H1 (cell line): ENCODE results near the gene STAT1. TPM values are rescaled to one million over a fixed set of nuclear protein-coding genes. Genes with fewer than 3 reads are reported as not detected.

Source experiments
- CTCF ChIA-PET: fragments of 300-600 bp; sonication (Branson Sonifier 250); formaldehyde crosslinking; loops from one replicate; lab custom pipeline; 2021; ENCODE audit not compliant: partially characterized antibody; lab: Charles Lee
- POLR2A ChIA-PET: fragments of 300-600 bp; sonication (Branson Sonifier 250); formaldehyde crosslinking; loops from one replicate; lab custom pipeline; 2021; ENCODE audit warnings: inconsistent platforms; ENCODE audit not compliant: partially characterized antibody; lab: Charles Lee
- DNase-seq, 2 experiments: peaks; one replicate each; pipeline versions ENCODE4 v3.0.0 to v3.0.0-alpha.2; 2010 to 2022; ENCODE audit warnings: low spot score in 2 of 2, low read depth in 1 of 2, mixed read lengths in 1 of 2
- FAIRE-seq: peaks from 2 replicates; lab custom pipeline; 2011; peaks lifted over from hg19 to GRCh38; lab: Jason Lieb, UNC
- H2AFZ ChIP-seq: 2 replicates; pipeline ENCODE4 v1.8.1; 2012; ENCODE audit warnings: low read length, inconsistent platforms
- H2AK5ac ChIP-seq: 2 replicates; pipeline ENCODE4 v1.6.1; 2013; ENCODE audit warnings: low read depth, low read length
- H2BK120ac ChIP-seq: replicated peaks from 2 replicates; pipeline ENCODE3; 2013; ENCODE audit warnings: low read depth, low read length, inconsistent platforms
- H2BK12ac ChIP-seq: 2 replicates; pipeline ENCODE4 v1.6.1; 2013; ENCODE audit warnings: low read depth, low read length
- H2BK15ac ChIP-seq: 2 replicates; pipeline ENCODE4 v1.6.1; 2013; ENCODE audit warnings: low read length
- H2BK20ac ChIP-seq: 2 replicates; pipeline ENCODE4 v1.6.1; 2013; ENCODE audit warnings: low read length
- H2BK5ac ChIP-seq: 2 replicates; pipeline ENCODE4 v1.6.1; 2013; ENCODE audit warnings: low read depth, low read length
- H3K14ac ChIP-seq: 2 replicates; pipeline ENCODE4 v1.6.1; 2013; ENCODE audit warnings: inconsistent platforms; ENCODE audit not compliant: insufficient read length
- H3K18ac ChIP-seq: 2 replicates; pipeline ENCODE4 v1.6.1; 2013; ENCODE audit warnings: low read length; ENCODE audit errors: extremely low read depth
- H3K23ac ChIP-seq: 2 replicates; pipeline ENCODE4 v1.6.1; 2013; ENCODE audit warnings: inconsistent platforms; ENCODE audit not compliant: insufficient read length
- H3K23me2 ChIP-seq: 2 replicates; pipeline ENCODE4 v1.6.1; 2013; ENCODE audit warnings: low read depth, low read length
- H3K27ac ChIP-seq: 2 replicates; pipeline ENCODE4 v1.6.1; 2011; ENCODE audit warnings: low read depth, low read length, inconsistent platforms
- H3K27me3 ChIP-seq, 4 experiments: replicated peaks in 1 of 4; 1 replicate in 1 of 4; 2 replicates in 3 of 4; pipeline versions ENCODE4 v1.6.1 to v1.8.1; 2011 to 2013; ENCODE audit warnings: low read length in 3 of 4, mild to moderate bottlenecking in 3 of 4, inconsistent platforms in 2 of 4, mixed read lengths in 2 of 4, moderate library complexity in 1 of 4; ENCODE audit not compliant: control insufficient read depth in 3 of 4, insufficient read depth in 3 of 4; ENCODE audit errors: extremely low read depth in 1 of 4
- H3K36me3 ChIP-seq, 4 experiments: 2 replicates each; pipeline versions ENCODE4 v1.6.1 to v1.8.1; 2011 to 2013; ENCODE audit warnings: mild to moderate bottlenecking in 4 of 4, low read length in 3 of 4, moderate library complexity in 2 of 4, control low read depth in 1 of 4, inconsistent platforms in 1 of 4; ENCODE audit not compliant: insufficient read depth in 4 of 4, control insufficient read depth in 2 of 4
- H3K4ac ChIP-seq: replicated peaks from 2 replicates; pipeline ENCODE3; 2013; ENCODE audit warnings: low read length, low read depth, mixed read lengths, inconsistent platforms; ENCODE audit not compliant: insufficient read length
- H3K4me1 ChIP-seq, 4 experiments: replicated peaks in 1 of 4; 1 replicate in 1 of 4; 2 replicates in 3 of 4; pipeline versions ENCODE4 v1.6.1 to v1.8.1; 2011 to 2013; ENCODE audit warnings: low read length in 3 of 4, inconsistent platforms in 2 of 4, mixed read lengths in 1 of 4; ENCODE audit not compliant: insufficient read depth in 4 of 4, control insufficient read depth in 3 of 4
- H3K4me2 ChIP-seq, 2 experiments: 2 replicates each; pipeline versions ENCODE4 v1.6.1 to v1.8.1; 2011 to 2013; ENCODE audit warnings: low read depth in 2 of 2, low read length in 2 of 2, control low read depth in 1 of 2, inconsistent platforms in 1 of 2, mild to moderate bottlenecking in 1 of 2; ENCODE audit not compliant: insufficient read depth in 1 of 2
- H3K4me3 ChIP-seq, 4 experiments: fragments of 200-600, 300-600 bp in 1 of 4; sonication (generic), shearing (Covaris generic), sonication (Bioruptor Twin) in 1 of 4; 2 replicates each; pipeline versions ENCODE4 v1.5.1 to v1.8.1; 2011 to 2016; ENCODE audit warnings: low read length in 4 of 4, low read depth in 3 of 4, control low read depth in 2 of 4, inconsistent platforms in 2 of 4, mild to moderate bottlenecking in 2 of 4, mixed read lengths in 1 of 4, moderate library complexity in 1 of 4; ENCODE audit not compliant: insufficient read depth in 2 of 4; ENCODE audit errors: extremely low read depth in 1 of 4
- H3K56ac ChIP-seq: replicated peaks from 2 replicates; pipeline ENCODE3; 2013; ENCODE audit warnings: low read depth, mild to moderate bottlenecking, mixed read lengths, low read length, inconsistent platforms; ENCODE audit not compliant: insufficient read length
- H3K79me1 ChIP-seq: 2 replicates; pipeline ENCODE4 v1.6.1; 2013; ENCODE audit warnings: low read depth, low read length, control low read depth
- H3K79me2 ChIP-seq, 2 experiments: 2 replicates each; pipeline versions ENCODE4 v1.6.1 to v1.8.1; 2012 to 2013; ENCODE audit warnings: low read length in 2 of 2, mild to moderate bottlenecking in 2 of 2, inconsistent platforms in 1 of 2; ENCODE audit not compliant: insufficient read depth in 2 of 2, control insufficient read depth in 1 of 2
- H3K9ac ChIP-seq, 4 experiments: replicated peaks in 1 of 4; 1 replicate in 1 of 4; 2 replicates in 3 of 4; pipeline versions ENCODE4 v1.6.1 to v1.8.1; 2011 to 2013; ENCODE audit warnings: low read depth in 3 of 4, low read length in 3 of 4, control low read depth in 2 of 4, mild to moderate bottlenecking in 2 of 4, moderate library complexity in 2 of 4, inconsistent platforms in 1 of 4; ENCODE audit errors: extremely low read depth in 1 of 4
- H3K9me3 ChIP-seq, 2 experiments: 2 replicates each; pipeline versions ENCODE4 v1.6.1 to v1.8.1; 2012 to 2013; ENCODE audit warnings: mild to moderate bottlenecking in 2 of 2, moderate library complexity in 2 of 2, control low read depth in 1 of 2, inconsistent platforms in 1 of 2, low read depth in 1 of 2, low read length in 1 of 2, mixed read lengths in 1 of 2; ENCODE audit not compliant: insufficient read depth in 2 of 2
- H4K20me1 ChIP-seq, 2 experiments: replicated peaks in 1 of 2; 2 replicates each; pipeline versions ENCODE3 to v1.8.1; 2011 to 2013; ENCODE audit warnings: inconsistent platforms in 2 of 2, low read length in 2 of 2, mild to moderate bottlenecking in 1 of 2; ENCODE audit not compliant: insufficient read depth in 2 of 2, control insufficient read depth in 1 of 2
- H4K5ac ChIP-seq: 2 replicates; pipeline ENCODE4 v1.6.1; 2013; ENCODE audit warnings: low read length, low read depth, mixed read lengths, inconsistent platforms; ENCODE audit not compliant: insufficient read length
- H4K8ac ChIP-seq: 2 replicates; pipeline ENCODE4 v1.8.0; 2013; ENCODE audit warnings: mild to moderate bottlenecking, moderate library complexity, low read length, inconsistent platforms; ENCODE audit not compliant: insufficient read depth; ENCODE audit errors: extremely low read depth
- H4K91ac ChIP-seq: replicated peaks from 2 replicates; pipeline ENCODE3; 2013; ENCODE audit warnings: low read length, mixed read lengths, inconsistent platforms; ENCODE audit not compliant: insufficient read length
- ASH2L ChIP-seq: fragments of 200-600, 300-600 bp; sonication (generic); IDR thresholded peaks from one replicate; pipeline ENCODE4 v1.7.1; 2017; ENCODE audit warnings: low read length
- BCL11A ChIP-seq, 2 experiments: IDR thresholded peaks; one replicate each; pipeline ENCODE4 v1.6.1; 2011; ENCODE audit warnings: low read depth in 2 of 2, low read length in 2 of 2, mild to moderate bottlenecking in 2 of 2
- BRCA1 ChIP-seq: IDR thresholded peaks from 2 replicates; pipeline ENCODE4 v1.6.1; 2012; ENCODE audit warnings: low read depth, low read length, improper control_type of control experiment
- CEBPB ChIP-seq: IDR thresholded peaks from 2 replicates; pipeline ENCODE4 v1.6.1; 2012; ENCODE audit warnings: low read depth, low read length
- JUN ChIP-seq: IDR thresholded peaks from 2 replicates; pipeline ENCODE4 v1.6.1; 2011; ENCODE audit warnings: low read depth, mild to moderate bottlenecking, improper control_type of control experiment, low read length
- POU5F1 ChIP-seq: IDR thresholded peaks from 2 replicates; pipeline ENCODE4 v1.6.1; 2011; ENCODE audit warnings: low read depth, mild to moderate bottlenecking, low read length, moderate library complexity
- RAD21 ChIP-seq, 2 experiments: IDR thresholded peaks in 1 of 2; conservative IDR thresholded peaks in 1 of 2; 2 replicates each; pipeline ENCODE4 v1.6.1; 2011; ENCODE audit warnings: low read depth in 2 of 2, low read length in 2 of 2, improper control_type of control experiment in 1 of 2, inconsistent platforms in 1 of 2, mild to moderate bottlenecking in 1 of 2, moderate library complexity in 1 of 2
- RNF2 ChIP-seq: fragments of 200-900, 300-1000 bp; sonication (generic); IDR thresholded peaks from 2 replicates; pipeline ENCODE4 v1.7.1; 2016; ENCODE audit warnings: borderline replicate concordance, low read depth, mild to moderate bottlenecking, antibody characterized with exemption, low read length; ENCODE audit not compliant: poor library complexity, severe bottlenecking; ENCODE audit errors: missing control alignments
- RXRA ChIP-seq: IDR thresholded peaks from 2 replicates; pipeline ENCODE4 v1.6.1; 2011; ENCODE audit warnings: low read depth, mild to moderate bottlenecking, low read length, moderate library complexity; ENCODE audit not compliant: insufficient read depth
- SIX5 ChIP-seq: IDR thresholded peaks from 2 replicates; pipeline ENCODE4 v1.6.1; 2011; ENCODE audit warnings: mild to moderate bottlenecking, low read depth, low read length
- SP4 ChIP-seq: IDR thresholded peaks from 2 replicates; pipeline ENCODE4 v1.6.1; 2012; ENCODE audit warnings: low read length, inconsistent platforms
- TCF12 ChIP-seq: IDR thresholded peaks from 2 replicates; pipeline ENCODE4 v1.6.1; 2011; ENCODE audit warnings: low read depth, mild to moderate bottlenecking, low read length
- YY1 ChIP-seq: IDR thresholded peaks from 2 replicates; pipeline ENCODE4 v1.6.1; 2011; ENCODE audit warnings: low read depth, mild to moderate bottlenecking, low read length
- WGBS, 2 experiments: shearing (Covaris generic) in 1 of 2; methylation state at CpG; one replicate each; pipeline versions ENCODE4 v1.1.6 to v1.1.7; 2013 to 2015; ENCODE audit warnings: low lambda C conversion rate in 2 of 2, mixed read lengths in 2 of 2, inconsistent platforms in 1 of 2, low coverage in 1 of 2, missing lambda C conversion rate in 1 of 2; ENCODE audit not compliant: insufficient replicate concordance in 2 of 2, insufficient coverage in 1 of 2, insufficient read length in 1 of 2; ENCODE audit errors: extremely low coverage in 1 of 2, missing lambda C conversion rate in 1 of 2; 5-methylcytosine and 5-hydroxymethylcytosine counted together
- polyA plus RNA-seq, 7 experiments: library from polyadenylated mRNA; depleted of rRNA in 3 of 7; stranded (reverse) in 5 of 7; unstranded in 2 of 7; fragments of >200 nt in 5 of 7; fragments of 200-250 nt in 2 of 7; gene quantifications; 1 replicate in 5 of 7; 2 replicates in 1 of 7; 4 replicates in 1 of 7; pipeline versions ENCODE4 v1.2.1 to v1.2.3, GENCODE V29; 2011 to 2013; ENCODE audit warnings: missing spikeins in 2 of 7, mixed read lengths in 2 of 7
- total RNA-seq: library from RNA; stranded (reverse); fragmentation: NEBNext Ultra II Directional; extraction: Animal tissue kit (Norgen Biotek cat#: 25700); gene quantifications from 2 replicates; pipeline ENCODE4 v1.2.1, GENCODE V29; 2021

The STAT1 gene
- total and polyA plus RNA-seq, 2 of the 8 experiments (the other 6 are each of a cell fraction or from before 2014, with no cell fraction given): 20.3 to 43.0 TPM

DNA sequence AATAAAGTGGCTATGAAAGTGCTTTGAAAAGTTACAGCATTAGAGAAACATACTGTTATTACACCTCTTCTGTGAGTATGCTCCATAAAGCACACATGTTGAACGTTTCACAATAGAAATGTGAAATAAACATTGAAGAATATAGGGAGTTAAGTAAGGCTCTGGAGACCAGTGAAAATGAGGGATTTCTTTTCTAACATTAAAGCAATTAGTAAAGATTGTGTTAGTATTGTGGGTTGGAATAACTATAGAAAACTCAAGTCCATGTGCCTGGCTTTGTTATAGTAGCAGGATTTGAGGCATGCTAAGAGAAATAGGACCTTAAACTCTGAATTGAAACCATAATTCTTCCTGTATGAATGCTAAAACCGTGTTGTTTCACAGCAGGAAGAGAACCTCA is 70.3 kb downstream of the STAT1 start:
- Histone ChIP-seq H3K36me3 (no peaks in the 10 kb centered on the region), H3K23ac (no peak overlapping the region), H3K79me1 (no peaks in the 10 kb centered on the region), H2AK5ac (no peak overlapping the region), H4K91ac (no peak overlapping the region), H3K4me2 (no peak overlapping the region), H3K27me3 (peaks cover 0 to 1% (median 0%) of the 10 kb centered on the region in 4 experiments; a peak in 1 of 7 replicates), H2BK15ac (no peak overlapping the region), H4K20me1 (no peaks in the 10 kb centered on the region), H4K5ac (no peak overlapping the region), H3K79me2 (no peaks in the 10 kb centered on the region), H2BK20ac (no peak overlapping the region), H3K4me3 (no peak overlapping the region), H3K4me1 (peaks cover 0 to 2% (median 0%) of the 10 kb centered on the region in 4 experiments; a peak in 2 of 7 replicates), H2AFZ (no peak overlapping the region), H3K14ac (no peak overlapping the region), H2BK12ac (no peak overlapping the region), H2BK5ac (no peak overlapping the region), H3K23me2 (no peaks in the 10 kb centered on the region; the same call in 1 of the 2 replicates), H3K9me3 (no peaks in the 10 kb centered on the region), H3K18ac (no peak overlapping the region), H3K56ac (no peak overlapping the region), H3K9ac (no peak overlapping the region), H4K8ac (no peak overlapping the region), H3K4ac (no peak overlapping the region), H2BK120ac (no peak overlapping the region), H3K27ac (no peak overlapping the region)
- FAIRE-seq (no peak), DNase-seq (no peak)
- CTCF ChIA-PET: no interaction called here
- POLR2A ChIA-PET: no interaction called here
- WGBS, 2 experiments: 84% methylated on average over 2 of the region's 2 CpGs; no CpG with 5 or more reads in 1 of the 2 experiments
- TF ChIP-seq JUN (no peak), BRCA1 (no peak), RAD21 (IDR thresholded peaks at IDR 0.05 in 1 of 2, conservative IDR thresholded peaks at IDR 0.05 in 1 of 2; ENCODE audit: low read depth in 2 of 2, low read length in 2 of 2) (no peak), YY1 (no peak), BCL11A (IDR thresholded peaks at IDR 0.05; ENCODE audit: low read depth in 2 of 2, low read length in 2 of 2) (no peak), SP4 (no peak), ASH2L (no peak), TCF12 (no peak), SIX5 (no peak), CEBPB (no peak), RNF2 (no peak), POU5F1 (no peak), RXRA (no peak)
